ENCODE data around the gene EXOC4. TPM values are rescaled to one million over a fixed set of nuclear protein-coding genes. Genes with fewer than 3 reads are reported as not detected.
A peak's percentile ranks its signal among the peaks of the same experiment; 100 is the strongest.
"Not testable (repeated sequence)": the region's sequence is repeated elsewhere in the genome, so short reads cannot be mapped to it uniquely, and the experiment has no call there.

Gene EXOC4
- total and polyA plus RNA-seq, 7 donors = 7.6 to 63.0 (median 29.1) TPM

GRCh38 chr7:133328021-133328420 is 75.1 kb downstream of the EXOC4 start:
- WGBS, 3 donors = 89 to 94% (median 92%) methylated on average over 1 of the region's 1 CpG
- H3K4me1 ChIP-seq; DNase-seq; H3K9me3 ChIP-seq; H3K27me3 ChIP-seq (ENCODE audit: insufficient read depth in 3 of 3, low read length in 2 of 3); H3K4me3 ChIP-seq; H3K36me3 ChIP-seq (ENCODE audit: insufficient read depth in 1 of 2, low read depth in 1 of 2); H3K27ac ChIP-seq; ATAC-seq; intact Hi-C loops (cut with DNase I): not testable (repeated sequence)

- 35 to 52% (median 37%) methylated on average over 6 of the region's 6 CpGs for WGBS, 3 donors
- intact Hi-C loops (cut with DNase I) = no loop called here
- no peaks in the 10 kb centered on the region for H3K9me3 ChIP-seq
- H3K27ac ChIP-seq = no peak overlapping the region
- H3K4me3 ChIP-seq = no peak overlapping the region
- peaks cover 10% of the 10 kb centered on the region for H3K4me1 ChIP-seq
- no peaks in the 10 kb centered on the region for H3K36me3 ChIP-seq (ENCODE audit: insufficient read depth in 1 of 2, low read depth in 1 of 2)
- ATAC-seq (peak; percentile 52 to 68 (median 56)), DNase-seq (peak in 1 of 2 donors; percentile 13)
- TF ChIP-seq CTCF (IDR thresholded peaks at IDR 0.05) = no peak
- H3K27me3 ChIP-seq (ENCODE audit: insufficient read depth in 3 of 3, low read length in 2 of 3) = no peaks in the 10 kb centered on the region
Measured at GRCh38 chr7:133330085-133330484, 77.2 kb downstream of the EXOC4 start.

- H3K4me3 ChIP-seq = no peak overlapping the region
- no peaks in the 10 kb centered on the region for H3K36me3 ChIP-seq (ENCODE audit: insufficient read depth in 1 of 2, low read depth in 1 of 2)
- no peaks in the 10 kb centered on the region for H3K9me3 ChIP-seq
- ATAC-seq = no peak
- no peak for DNase-seq
- intact Hi-C loops (cut with DNase I) = no loop called here
- WGBS, 3 donors = 76 to 90% (median 81%) methylated on average over 1 of the region's 1 CpG
- no peak overlapping the region for H3K27ac ChIP-seq
- TF ChIP-seq CTCF (IDR thresholded peaks at IDR 0.05) = no peak
- H3K27me3 ChIP-seq (ENCODE audit: insufficient read depth in 3 of 3, low read length in 2 of 3) = no peaks in the 10 kb centered on the region
- peaks cover 10% of the 10 kb centered on the region for H3K4me1 ChIP-seq
Measured at GRCh38 chr7:133331861-133332260, 79.0 kb downstream of the EXOC4 start.

GRCh38 chr7:133339772-133340171 is 86.9 kb downstream of the EXOC4 start:
- no peak for DNase-seq
- Histone ChIP-seq H3K4me3 (no peak overlapping the region), H3K36me3 (ENCODE audit: insufficient read depth in 1 of 2, low read depth in 1 of 2) (no peaks in the 10 kb centered on the region), H3K9me3 (peaks cover 34% of the 10 kb centered on the region), H3K27me3 (ENCODE audit: insufficient read depth in 3 of 3, low read length in 2 of 3) (no peaks in the 10 kb centered on the region), H3K27ac (no peak overlapping the region), H3K4me1 (peaks cover 1% of the 10 kb centered on the region)
- no peak for ATAC-seq
- no peak for TF ChIP-seq CTCF (IDR thresholded peaks at IDR 0.05)
- intact Hi-C loops (cut with DNase I) = no loop called here
- WGBS, 3 donors = 97% methylated on average over 2 of the region's 2 CpGs

GRCh38 chr7:133344275-133344674 is 91.4 kb downstream of the EXOC4 start:
- ATAC-seq = no peak
- peak; percentile 30 for TF ChIP-seq CTCF (IDR thresholded peaks at IDR 0.05)
- Histone ChIP-seq H3K4me1 (peaks cover 12% of the 10 kb centered on the region), H3K36me3 (ENCODE audit: insufficient read depth in 1 of 2, low read depth in 1 of 2) (no peaks in the 10 kb centered on the region), H3K4me3 (no peak overlapping the region), H3K9me3 (peaks cover 27% of the 10 kb centered on the region), H3K27me3 (ENCODE audit: insufficient read depth in 3 of 3, low read length in 2 of 3) (no peaks in the 10 kb centered on the region), H3K27ac (no peak overlapping the region)
- no peak for DNase-seq
- intact Hi-C loops (cut with DNase I) = no loop called here
- WGBS, 3 donors = 77 to 88% (median 86%) methylated on average over 3 of the region's 3 CpGs
